ENCODE results near the gene DEFB129. TPM values are rescaled to one million over a fixed set of nuclear protein-coding genes. Genes with fewer than 3 reads are reported as not detected.

DEFB129 gene
- total and polyA plus RNA-seq, 9 of the 15 experiments (the other 6 are each of a cell fraction or from before 2014, with no cell fraction given): not detected

DNA sequence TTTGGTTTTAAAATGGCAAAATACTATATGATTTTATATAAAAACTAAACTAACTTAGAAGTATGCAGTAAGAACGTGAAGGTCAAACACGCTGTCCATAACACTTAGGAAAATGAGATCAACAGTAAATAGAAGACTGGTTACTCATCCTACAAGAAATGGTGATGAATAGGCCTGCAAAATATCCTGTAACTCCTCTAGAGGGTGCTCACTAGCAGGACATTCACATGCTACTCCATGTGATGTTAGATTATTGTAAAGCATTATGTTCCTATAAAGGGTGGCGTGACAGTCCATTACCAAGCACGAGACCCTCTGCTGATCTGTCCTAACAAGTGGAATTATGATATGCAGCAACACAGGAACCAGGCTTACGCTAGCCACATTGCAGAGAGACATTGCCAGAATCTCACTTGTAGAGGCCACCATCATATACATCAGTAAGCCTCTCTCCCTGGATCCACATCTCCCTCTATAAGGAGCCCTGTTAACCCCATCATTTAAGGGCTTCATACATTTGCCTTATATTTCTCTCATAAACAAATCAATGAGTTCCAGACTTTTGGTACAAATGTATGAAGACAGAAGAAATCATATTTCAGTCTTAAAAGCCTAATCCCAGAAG, 18.0 kb upstream of the DEFB129 start (continued):
- TF ChIP-seq, protein P1, sequence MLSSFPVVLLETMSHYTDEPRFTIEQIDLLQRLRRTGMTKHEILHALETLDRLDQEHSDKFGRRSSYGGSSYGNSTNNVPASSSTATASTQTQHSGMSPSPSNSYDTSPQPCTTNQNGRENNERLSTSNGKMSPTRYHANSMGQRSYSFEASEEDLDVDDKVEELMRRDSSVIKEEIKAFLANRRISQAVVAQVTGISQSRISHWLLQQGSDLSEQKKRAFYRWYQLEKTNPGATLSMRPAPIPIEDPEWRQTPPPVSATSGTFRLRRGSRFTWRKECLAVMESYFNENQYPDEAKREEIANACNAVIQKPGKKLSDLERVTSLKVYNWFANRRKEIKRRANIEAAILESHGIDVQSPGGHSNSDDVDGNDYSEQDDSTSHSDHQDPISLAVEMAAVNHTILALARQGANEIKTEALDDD (IDR thresholded peaks at IDR 0.05): peak; percentile 38; the same call in 1 of the 2 replicates
- TF ChIP-seq SPI1 (IDR thresholded peaks at IDR 0.05; ENCODE audit: borderline replicate concordance, low read depth, low read length): no peak
- TF ChIP-seq, protein P2, sequence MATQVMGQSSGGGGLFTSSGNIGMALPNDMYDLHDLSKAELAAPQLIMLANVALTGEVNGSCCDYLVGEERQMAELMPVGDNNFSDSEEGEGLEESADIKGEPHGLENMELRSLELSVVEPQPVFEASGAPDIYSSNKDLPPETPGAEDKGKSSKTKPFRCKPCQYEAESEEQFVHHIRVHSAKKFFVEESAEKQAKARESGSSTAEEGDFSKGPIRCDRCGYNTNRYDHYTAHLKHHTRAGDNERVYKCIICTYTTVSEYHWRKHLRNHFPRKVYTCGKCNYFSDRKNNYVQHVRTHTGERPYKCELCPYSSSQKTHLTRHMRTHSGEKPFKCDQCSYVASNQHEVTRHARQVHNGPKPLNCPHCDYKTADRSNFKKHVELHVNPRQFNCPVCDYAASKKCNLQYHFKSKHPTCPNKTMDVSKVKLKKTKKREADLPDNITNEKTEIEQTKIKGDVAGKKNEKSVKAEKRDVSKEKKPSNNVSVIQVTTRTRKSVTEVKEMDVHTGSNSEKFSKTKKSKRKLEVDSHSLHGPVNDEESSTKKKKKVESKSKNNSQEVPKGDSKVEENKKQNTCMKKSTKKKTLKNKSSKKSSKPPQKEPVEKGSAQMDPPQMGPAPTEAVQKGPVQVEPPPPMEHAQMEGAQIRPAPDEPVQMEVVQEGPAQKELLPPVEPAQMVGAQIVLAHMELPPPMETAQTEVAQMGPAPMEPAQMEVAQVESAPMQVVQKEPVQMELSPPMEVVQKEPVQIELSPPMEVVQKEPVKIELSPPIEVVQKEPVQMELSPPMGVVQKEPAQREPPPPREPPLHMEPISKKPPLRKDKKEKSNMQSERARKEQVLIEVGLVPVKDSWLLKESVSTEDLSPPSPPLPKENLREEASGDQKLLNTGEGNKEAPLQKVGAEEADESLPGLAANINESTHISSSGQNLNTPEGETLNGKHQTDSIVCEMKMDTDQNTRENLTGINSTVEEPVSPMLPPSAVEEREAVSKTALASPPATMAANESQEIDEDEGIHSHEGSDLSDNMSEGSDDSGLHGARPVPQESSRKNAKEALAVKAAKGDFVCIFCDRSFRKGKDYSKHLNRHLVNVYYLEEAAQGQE (IDR thresholded peaks at IDR 0.05; ENCODE audit: borderline replicate concordance): peak; percentile 67; the same call in 1 of the 2 replicates
- TF ChIP-seq, protein P2 (CRISPR knock-in tag; IDR thresholded peaks at IDR 0.05; ENCODE audit: low read depth): no peak

All from K562 (cell line).